Activated CD4-positive, alpha-beta T cell treated with anti-CD3 and anti-CD28 coated beads, Interleukin-2, Interleukin-6, amounts not matched to agents 100 ng/mL and 50 ng/mL, durations not matched to agents 16 hours and 8 hours (primary cell): ENCODE data around the gene GATM.
"Not testable (repeated sequence)": the region's sequence is repeated elsewhere in the genome, so short reads cannot be mapped to it uniquely, and the experiment has no call there.

Experiments
- DNase-seq: peaks from one replicate; pipeline ENCODE4 v3.0.0-alpha.2; 2020

GATM gene

GRCh38 chr15:45387380-45388007, 9.2 kb upstream of the GATM start:
- DNase-seq, result no peak

GRCh38 chr15:45386974-45387373, 8.6 kb upstream of the GATM start:
- no peak for DNase-seq

- DNase-seq, result no peak
Observed at GRCh38 chr15:45386420-45386819, 8.1 kb upstream of the GATM start.

GRCh38 chr15:45385590-45385989, 7.2 kb upstream of the GATM start:
- no peak for DNase-seq

GRCh38 chr15:45384700-45385099, 6.4 kb upstream of the GATM start:
- no peak for DNase-seq

- DNase-seq, result no peak
Observed at GRCh38 chr15:45378913-45379262, 544 bp upstream of the GATM start.

- DNase-seq, result no peak
Observed at GRCh38 chr15:45377609-45378148, 665 bp downstream of the GATM start.

- no peak for DNase-seq
Observed at GRCh38 chr15:45376967-45377608, 1.3 kb downstream of the GATM start.

GRCh38 chr15:45376300-45376928, 1.9 kb downstream of the GATM start:
- DNase-seq, result no peak

- DNase-seq, result no peak
Observed at GRCh38 chr15:45375836-45376235, 2.5 kb downstream of the GATM start.

GRCh38 chr15:45373976-45374375, 4.4 kb downstream of the GATM start:
- DNase-seq, result no peak

- no peak for DNase-seq
Observed at GRCh38 chr15:45372041-45372995, 6.0 kb downstream of the GATM start.

- DNase-seq, result no peak
Observed at GRCh38 chr15:45371546-45371945, 6.8 kb downstream of the GATM start.

GRCh38 chr15:45370042-45370441, 8.3 kb downstream of the GATM start:
- DNase-seq, result not testable (repeated sequence)

- not testable (repeated sequence) for DNase-seq
Observed at GRCh38 chr15:45367222-45367621, 11.1 kb downstream of the GATM start.

- no peak for DNase-seq
Observed at GRCh38 chr15:45364271-45364670, 14.1 kb downstream of the GATM start.

GRCh38 chr15:45363801-45364200, 14.5 kb downstream of the GATM start:
- no peak for DNase-seq

GRCh38 chr15:45363334-45363733, 15.0 kb downstream of the GATM start:
- DNase-seq, result no peak

GRCh38 chr15:45362419-45362818, 15.9 kb downstream of the GATM start:
- DNase-seq, result no peak

GRCh38 chr15:45361878-45362277, 16.5 kb downstream of the GATM start:
- DNase-seq, result no peak

- no peak for DNase-seq
Observed at GRCh38 chr15:45355860-45356259, 22.5 kb downstream of the GATM start.

GRCh38 chr15:45354711-45355110, 23.6 kb downstream of the GATM start:
- no peak for DNase-seq

GRCh38 chr15:45351227-45351626, 27.1 kb downstream of the GATM start:
- no peak for DNase-seq
